DND-41 (cell line): ENCODE results near the gene MAU2.
A peak's percentile ranks its signal among the peaks of the same experiment; 100 is the strongest.

Experiments
- ATAC-seq: fragments of 200-7000 bp; cut with Tn5 transposase; 3 replicates; pipeline ENCODE4 v1.9.1; 2021; ENCODE audit warnings: low read depth; ENCODE audit not compliant: insufficient read depth
- DNase-seq: peaks from one replicate; pipeline ENCODE4 v3.0.0-alpha.2; 2020
- H2AFZ ChIP-seq: 2 replicates; pipeline ENCODE4 v1.6.0; 2012; ENCODE audit warnings: low read depth, low read length
- H3K27ac ChIP-seq: 2 replicates; pipeline ENCODE4 v1.5.1; 2012; ENCODE audit warnings: low read length, inconsistent platforms
- H3K27me3 ChIP-seq: fragments of 200-600 bp; sonication (generic); 2 replicates; pipeline ENCODE4 v1.6.0; 2012; ENCODE audit warnings: low read length, mild to moderate bottlenecking, inconsistent platforms; ENCODE audit not compliant: insufficient read depth, poor library complexity
- H3K36me3 ChIP-seq: 2 replicates; pipeline ENCODE4 v1.5.1; 2012; ENCODE audit warnings: low read length, inconsistent platforms; ENCODE audit not compliant: insufficient read depth
- H3K4me1 ChIP-seq: 2 replicates; pipeline ENCODE4 v1.5.1; 2012; ENCODE audit warnings: mild to moderate bottlenecking, low read length; ENCODE audit not compliant: insufficient read depth
- H3K4me2 ChIP-seq: 2 replicates; pipeline ENCODE4 v1.6.0; 2012; ENCODE audit warnings: mild to moderate bottlenecking, moderate library complexity, low read length, inconsistent platforms; ENCODE audit not compliant: insufficient read depth
- H3K4me3 ChIP-seq, 2 experiments: fragments of 200-600 bp in 1 of 2; shearing (Covaris generic) in 1 of 2; 2 replicates each; pipeline ENCODE4 v1.5.1; 2012 to 2016; ENCODE audit warnings: inconsistent platforms in 2 of 2, low read length in 2 of 2, mild to moderate bottlenecking in 2 of 2, low read depth in 1 of 2, moderate library complexity in 1 of 2
- H3K79me2 ChIP-seq: 2 replicates; pipeline ENCODE4 v1.6.0; 2012; ENCODE audit warnings: low read length, inconsistent platforms; ENCODE audit not compliant: insufficient read depth
- H3K9ac ChIP-seq: 2 replicates; pipeline ENCODE4 v1.6.0; 2012; ENCODE audit warnings: low read depth, mild to moderate bottlenecking, inconsistent platforms, low read length, moderate library complexity
- H3K9me3 ChIP-seq: 2 replicates; pipeline ENCODE4 v1.5.1; 2012; ENCODE audit warnings: low read length, moderate library complexity, mild to moderate bottlenecking, inconsistent platforms; ENCODE audit not compliant: insufficient read depth, severe bottlenecking
- H4K20me1 ChIP-seq: 2 replicates; pipeline ENCODE4 v1.6.0; 2012; ENCODE audit warnings: low read length; ENCODE audit not compliant: insufficient read depth
- CTCF ChIP-seq: IDR thresholded peaks from 2 replicates; pipeline ENCODE4 v1.5.1; 2012; ENCODE audit warnings: borderline replicate concordance, low read length, moderate library complexity, mild to moderate bottlenecking; ENCODE audit not compliant: poor library complexity, severe bottlenecking; ENCODE audit errors: extremely low read depth
- EZH2 ChIP-seq: IDR thresholded peaks from 3 replicates; pipeline ENCODE4 v1.6.1; 2012; ENCODE audit warnings: borderline replicate concordance, low read depth, mild to moderate bottlenecking, moderate library complexity, low read length, inconsistent platforms; ENCODE audit not compliant: severe bottlenecking

The MAU2 gene

GRCh38 chr19:19319732-19320360 is 783 bp upstream of the MAU2 start:
- ATAC-seq = no peak
- Histone ChIP-seq H2AFZ (peak overlapping the region; percentile 96), H4K20me1 (peaks cover 20% of the 10 kb centered on the region)

GRCh38 chr19:19321141-19321577 is 530 bp downstream of the MAU2 start:
- Histone ChIP-seq H3K4me2 (peak overlapping the region; percentile 90), H3K9ac (peak overlapping the region; percentile 90), H2AFZ (peak overlapping the region; percentile 96), H3K9me3 (no peaks in the 10 kb centered on the region), H3K4me3 (peak overlapping the region; percentile 61 to 85), H3K79me2 (peaks cover 88% of the 10 kb centered on the region), H4K20me1 (peaks cover 18% of the 10 kb centered on the region), H3K36me3 (peaks cover 36% of the 10 kb centered on the region), H3K4me1 (peaks cover 41% of the 10 kb centered on the region), H3K27ac (peak overlapping the region; percentile 97), H3K27me3 (no peaks in the 10 kb centered on the region)
- 0 out of 3 replicates have a peak, but pooled peaks have one; percentile 4 for ATAC-seq
- TF ChIP-seq CTCF (no peak), EZH2 (no peak)
- peak; percentile 26 for DNase-seq

More at GRCh38 chr19:19319732-19320360, 783 bp upstream of the MAU2 start:
- H3K27me3 ChIP-seq = no peaks in the 10 kb centered on the region
- H3K4me1 ChIP-seq = peaks cover 41% of the 10 kb centered on the region
- H3K4me3 ChIP-seq = peak overlapping the region; percentile 61 to 85
- peaks cover 36% of the 10 kb centered on the region for H3K36me3 ChIP-seq
- TF ChIP-seq EZH2 (no peak), CTCF (no peak)
- peaks cover 78% of the 10 kb centered on the region for H3K79me2 ChIP-seq
- H3K4me2 ChIP-seq = peak overlapping the region; percentile 90
- H3K9ac ChIP-seq = peak overlapping the region; percentile 90
- no peak for DNase-seq
- H3K9me3 ChIP-seq = no peaks in the 10 kb centered on the region
- peak overlapping the region; percentile 97 for H3K27ac ChIP-seq

- Histone ChIP-seq H2AFZ (no peak overlapping the region), H3K79me2 (peaks cover 88% of the 10 kb centered on the region), H3K27me3 (no peaks in the 10 kb centered on the region), H3K4me1 (peaks cover 32% of the 10 kb centered on the region), H3K27ac (no peak overlapping the region), H3K4me2 (peak overlapping the region; percentile 31; the same call in 1 of the 2 replicates), H3K4me3 (no peak overlapping the region), H3K9ac (no peak overlapping the region), H3K36me3 (peaks cover 43% of the 10 kb centered on the region), H4K20me1 (peaks cover 20% of the 10 kb centered on the region), H3K9me3 (no peaks in the 10 kb centered on the region)
- DNase-seq (no peak), ATAC-seq (no peak)
- TF ChIP-seq CTCF = no peak
- no peak for TF ChIP-seq EZH2
These were observed 3.6 kb downstream of the MAU2 start for GRCh38 chr19:19324059-19324770.
